ENCODE measurements around the gene RFTN1. TPM values are rescaled to one million over a fixed set of nuclear protein-coding genes. Genes with fewer than 3 reads are reported as not detected.
"Not testable (repeated sequence)": the region's sequence is repeated elsewhere in the genome, so short reads cannot be mapped to it uniquely, and the experiment has no call there.

RFTN1 gene
- total RNA-seq, 1 donor from 2014 or later, result 0.92 TPM

DNA sequence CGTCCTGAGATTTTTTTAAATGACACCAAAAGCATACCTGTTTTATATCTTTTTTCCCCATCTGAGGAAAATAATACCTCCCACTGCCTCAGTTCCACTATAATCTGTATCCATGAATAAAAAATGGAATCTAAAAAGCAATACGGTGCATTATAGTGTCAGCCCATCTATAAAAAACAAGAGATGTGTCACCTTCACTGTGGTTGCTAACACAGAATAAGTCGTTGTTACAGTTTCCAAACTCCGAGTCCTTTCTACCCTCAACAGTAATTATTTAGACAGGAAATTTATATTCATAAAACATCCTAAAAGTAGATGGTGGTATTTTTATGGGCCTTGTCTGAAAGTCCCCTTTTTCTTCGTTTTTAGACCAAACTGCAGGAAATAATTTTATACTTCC, 19.4 kb downstream of the RFTN1 start:
- Histone ChIP-seq H3K9me3 (ENCODE audit: low read depth) (no peaks in the 10 kb centered on the region), H3K27ac (no peak overlapping the region), H3K4me3 (no peak overlapping the region), H4K20me1 (ENCODE audit: low read depth) (no peaks in the 10 kb centered on the region), H2AFZ (replicated peaks) (no peak overlapping the region), H3K9ac (no peak overlapping the region), H3K4me1 (peaks cover 12% of the 10 kb centered on the region), H3K27me3 (no peaks in the 10 kb centered on the region), H3K79me2 (ENCODE audit: low read depth) (no peaks in the 10 kb centered on the region), H3F3A (ENCODE audit: low read depth) (no peaks in the 10 kb centered on the region), H3K36me3 (no peaks in the 10 kb centered on the region), H3K4me2 (no peak overlapping the region)
- Mint-ChIP-seq H3K4me1 (peaks cover 11% of the 10 kb centered on the region), H3K9me3 (peaks cover 13% of the 10 kb centered on the region), H3K4me3 (no peak overlapping the region), H3K27ac (no peak overlapping the region), H3K36me3 (peaks cover 6% of the 10 kb centered on the region), H3K27me3 (ENCODE audit: insufficient read depth, low read depth) (peaks cover 5% of the 10 kb centered on the region)
- DNase-seq (ENCODE audit: low spot score), result no peak
- TF ChIP-seq EZH2phosphoT487 (IDR thresholded peaks at IDR 0.05) (no peak), EZH2 (IDR thresholded peaks at IDR 0.05) (no peak)
- TF ChIP-seq, protein P1, sequence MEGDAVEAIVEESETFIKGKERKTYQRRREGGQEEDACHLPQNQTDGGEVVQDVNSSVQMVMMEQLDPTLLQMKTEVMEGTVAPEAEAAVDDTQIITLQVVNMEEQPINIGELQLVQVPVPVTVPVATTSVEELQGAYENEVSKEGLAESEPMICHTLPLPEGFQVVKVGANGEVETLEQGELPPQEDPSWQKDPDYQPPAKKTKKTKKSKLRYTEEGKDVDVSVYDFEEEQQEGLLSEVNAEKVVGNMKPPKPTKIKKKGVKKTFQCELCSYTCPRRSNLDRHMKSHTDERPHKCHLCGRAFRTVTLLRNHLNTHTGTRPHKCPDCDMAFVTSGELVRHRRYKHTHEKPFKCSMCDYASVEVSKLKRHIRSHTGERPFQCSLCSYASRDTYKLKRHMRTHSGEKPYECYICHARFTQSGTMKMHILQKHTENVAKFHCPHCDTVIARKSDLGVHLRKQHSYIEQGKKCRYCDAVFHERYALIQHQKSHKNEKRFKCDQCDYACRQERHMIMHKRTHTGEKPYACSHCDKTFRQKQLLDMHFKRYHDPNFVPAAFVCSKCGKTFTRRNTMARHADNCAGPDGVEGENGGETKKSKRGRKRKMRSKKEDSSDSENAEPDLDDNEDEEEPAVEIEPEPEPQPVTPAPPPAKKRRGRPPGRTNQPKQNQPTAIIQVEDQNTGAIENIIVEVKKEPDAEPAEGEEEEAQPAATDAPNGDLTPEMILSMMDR (IDR thresholded peaks at IDR 0.05), result no peak

DNA sequence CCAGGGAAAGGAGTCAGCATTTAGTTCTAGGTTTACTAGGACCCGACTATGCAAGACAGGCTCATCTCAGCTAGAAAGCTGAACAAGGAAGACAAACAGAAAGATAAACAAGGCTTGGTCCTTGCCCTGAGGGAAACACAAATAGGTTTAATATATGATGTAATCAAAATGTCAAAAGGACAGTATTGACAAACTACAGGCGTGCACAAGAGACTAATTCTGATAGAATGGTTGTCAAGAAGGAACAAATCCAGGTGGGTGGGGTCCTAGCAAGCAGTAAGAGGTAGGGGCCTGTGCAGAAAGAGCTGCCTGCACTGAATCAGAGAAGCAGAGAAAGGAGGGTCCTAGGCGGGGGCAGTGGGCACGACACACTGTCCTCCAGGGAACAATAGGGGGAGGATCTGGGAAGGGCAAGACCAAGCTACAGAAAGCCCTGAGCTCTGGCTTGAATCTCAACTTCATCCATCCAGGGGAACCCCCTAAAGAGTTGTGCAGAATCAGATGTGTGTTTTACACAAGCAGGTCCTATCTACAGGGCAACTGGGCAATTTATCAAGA, 23.4 kb downstream of the RFTN1 start:
- no peak overlapping the region for H3K27ac Mint-ChIP-seq

DNA sequence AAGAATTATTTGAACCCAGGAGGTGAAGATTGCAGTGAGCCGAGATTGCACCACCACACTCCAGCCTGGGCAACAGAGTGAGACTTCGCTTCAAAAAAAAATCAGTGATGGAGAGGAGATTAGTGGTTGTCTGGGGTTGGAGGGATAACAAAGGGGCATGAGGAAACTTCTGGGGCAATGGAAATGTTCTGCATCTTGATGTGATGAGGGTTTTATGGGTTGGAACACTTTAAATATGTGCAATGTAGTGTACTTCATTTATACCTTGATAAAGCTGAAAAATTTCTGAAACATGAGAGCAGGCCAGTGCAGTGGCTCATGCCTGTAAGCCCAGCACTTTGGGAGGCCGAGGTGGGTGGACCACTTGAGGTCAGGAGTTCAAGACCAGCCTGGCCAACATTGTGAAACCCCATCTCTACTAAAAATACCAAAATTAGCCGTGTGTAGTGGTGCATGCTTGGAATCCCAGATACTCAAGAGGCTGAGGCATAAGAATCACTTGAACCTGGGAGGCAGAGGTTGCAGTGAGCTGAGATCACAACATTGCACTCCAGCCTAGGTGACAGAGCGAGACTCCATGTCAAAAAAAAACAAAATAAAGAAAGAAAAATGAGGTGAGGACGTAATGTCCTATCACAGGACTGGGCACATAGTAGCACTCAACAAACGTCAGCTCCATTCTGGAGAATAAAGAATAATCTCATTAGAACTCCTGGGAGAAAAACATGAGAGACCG, 24.0 kb downstream of the RFTN1 start:
- H3K4me1 Mint-ChIP-seq; H3K9me3 ChIP-seq (ENCODE audit: low read depth); H3K4me3 ChIP-seq; H3K4me2 ChIP-seq; H3K9ac ChIP-seq; H3K27ac ChIP-seq; H3K9me3 Mint-ChIP-seq; H3K27me3 Mint-ChIP-seq (ENCODE audit: insufficient read depth, low read depth); DNase-seq (ENCODE audit: low spot score); H3F3A ChIP-seq (ENCODE audit: low read depth); H3K27me3 ChIP-seq; H3K27ac Mint-ChIP-seq; H3K4me3 Mint-ChIP-seq; H2AFZ ChIP-seq (replicated peaks); H3K36me3 ChIP-seq; H3K79me2 ChIP-seq (ENCODE audit: low read depth); H4K20me1 ChIP-seq (ENCODE audit: low read depth); H3K4me1 ChIP-seq; H3K36me3 Mint-ChIP-seq: not testable (repeated sequence)

More for the DNA sequence above, 23.4 kb downstream of the RFTN1 start:
- Histone ChIP-seq H3K4me2 (no peak overlapping the region), H3K9ac (no peak overlapping the region), H3K4me1 (no peaks in the 10 kb centered on the region), H4K20me1 (ENCODE audit: low read depth) (no peaks in the 10 kb centered on the region), H3K36me3 (no peaks in the 10 kb centered on the region), H3K27me3 (no peaks in the 10 kb centered on the region), H3K79me2 (ENCODE audit: low read depth) (no peaks in the 10 kb centered on the region), H3F3A (ENCODE audit: low read depth) (no peaks in the 10 kb centered on the region), H3K4me3 (no peak overlapping the region), H3K9me3 (ENCODE audit: low read depth) (no peaks in the 10 kb centered on the region), H3K27ac (no peak overlapping the region), H2AFZ (replicated peaks) (no peak overlapping the region)
- Mint-ChIP-seq H3K36me3 (peaks cover 2% of the 10 kb centered on the region), H3K27me3 (ENCODE audit: insufficient read depth, low read depth) (peaks cover 5% of the 10 kb centered on the region), H3K4me1 (no peaks in the 10 kb centered on the region), H3K9me3 (peaks cover 8% of the 10 kb centered on the region), H3K4me3 (no peak overlapping the region)
- TF ChIP-seq EZH2 (IDR thresholded peaks at IDR 0.05), result no peak
- TF ChIP-seq EZH2phosphoT487 (IDR thresholded peaks at IDR 0.05), result no peak
- TF ChIP-seq, protein P1 (IDR thresholded peaks at IDR 0.05), result no peak
- DNase-seq (ENCODE audit: low spot score), result no peak

DNA sequence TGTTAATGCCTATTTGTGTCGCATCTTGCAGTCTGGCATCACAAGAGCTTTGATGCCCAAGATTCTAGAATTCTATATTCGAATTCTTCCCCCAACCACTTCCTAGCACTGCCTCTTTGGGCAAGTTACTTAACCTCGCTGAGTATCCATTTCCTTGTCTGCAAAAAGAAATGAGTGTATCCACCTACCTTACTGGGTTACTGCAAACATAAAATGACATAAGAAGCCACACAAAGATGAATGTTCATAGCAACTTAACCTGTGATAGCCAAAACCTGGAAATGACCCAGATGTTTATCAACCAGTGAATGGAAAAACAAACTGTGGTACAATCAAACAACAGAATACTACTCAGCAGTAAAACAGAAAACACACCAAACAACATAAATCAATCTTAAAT, 24.9 kb downstream of the RFTN1 start:
- H3K27ac ChIP-seq, result no peak overlapping the region
- peaks cover 2% of the 10 kb centered on the region for H3K36me3 Mint-ChIP-seq
- H2AFZ ChIP-seq (replicated peaks), result no peak overlapping the region
- H4K20me1 ChIP-seq (ENCODE audit: low read depth), result no peaks in the 10 kb centered on the region
- H3K4me1 ChIP-seq, result no peaks in the 10 kb centered on the region
- peaks cover 5% of the 10 kb centered on the region for H3K27me3 Mint-ChIP-seq (ENCODE audit: insufficient read depth, low read depth)
- no peak overlapping the region for H3K4me3 Mint-ChIP-seq
- no peak for DNase-seq (ENCODE audit: low spot score)
- H3F3A ChIP-seq (ENCODE audit: low read depth), result no peaks in the 10 kb centered on the region
- H3K4me1 Mint-ChIP-seq, result no peaks in the 10 kb centered on the region
- H3K9me3 Mint-ChIP-seq, result peaks cover 8% of the 10 kb centered on the region
- TF ChIP-seq EZH2 (IDR thresholded peaks at IDR 0.05) (no peak), EZH2phosphoT487 (IDR thresholded peaks at IDR 0.05) (no peak)
- TF ChIP-seq, protein P1 (IDR thresholded peaks at IDR 0.05), result no peak
- no peak overlapping the region for H3K4me2 ChIP-seq
- no peaks in the 10 kb centered on the region for H3K9me3 ChIP-seq (ENCODE audit: low read depth)
- H3K36me3 ChIP-seq, result no peaks in the 10 kb centered on the region
- H3K4me3 ChIP-seq, result no peak overlapping the region
- no peaks in the 10 kb centered on the region for H3K27me3 ChIP-seq
- H3K79me2 ChIP-seq (ENCODE audit: low read depth), result no peaks in the 10 kb centered on the region
- H3K9ac ChIP-seq, result no peak overlapping the region
- H3K27ac Mint-ChIP-seq, result no peak overlapping the region
